Subcutaneous abdominal adipose tissue (tissue), 5 donors: ENCODE results near the gene BCL2.

Source experiments
- H3K27ac ChIP-seq: one replicate; pipeline ENCODE4 v1.7.0; 2013; ENCODE audit warnings: low read depth, mild to moderate bottlenecking, inconsistent platforms, low read length, moderate library complexity
- H3K27me3 ChIP-seq, 5 donors: one replicate each; pipeline ENCODE4 v1.7.0; 2013; ENCODE audit warnings: low read length in 5 of 5, inconsistent platforms in 1 of 5; ENCODE audit not compliant: control insufficient read depth in 5 of 5, insufficient read depth in 4 of 5
- H3K36me3 ChIP-seq, 5 donors: one replicate each; pipeline ENCODE4 v1.7.0; 2013; ENCODE audit warnings: low read length in 5 of 5; ENCODE audit not compliant: control insufficient read depth in 5 of 5, insufficient read depth in 5 of 5
- H3K4me1 ChIP-seq, 5 donors: one replicate each; pipeline ENCODE4 v1.7.0; 2013; ENCODE audit warnings: low read length in 5 of 5, mild to moderate bottlenecking in 3 of 5, moderate library complexity in 1 of 5; ENCODE audit not compliant: control insufficient read depth in 5 of 5, insufficient read depth in 5 of 5
- H3K4me3 ChIP-seq, 5 donors: one replicate each; pipeline ENCODE4 v1.7.0; 2013; ENCODE audit warnings: low read length in 5 of 5, low read depth in 1 of 5
- H3K9ac ChIP-seq, 5 donors: one replicate each; pipeline ENCODE4 v1.7.0; 2013; ENCODE audit warnings: low read length in 5 of 5, mild to moderate bottlenecking in 4 of 5, moderate library complexity in 3 of 5
- H3K9me3 ChIP-seq, 5 donors: one replicate each; pipeline ENCODE4 v1.7.0; 2013; ENCODE audit warnings: low read length in 5 of 5; ENCODE audit not compliant: control insufficient read depth in 5 of 5
- donor health status: healthy.
- donor health status: healthy.
- donor health status: healthy.
- donor health status: healthy.
- donor health status: healthy.

The BCL2 gene

GRCh38 chr18:63189041-63189440, 130.5 kb downstream of the BCL2 start:
- Histone ChIP-seq H3K4me1 (peaks cover 0 to 20% (median 7%) of the 10 kb centered on the region in 5 donors), H3K9ac (no peak overlapping the region), H3K36me3 (no peaks in the 10 kb centered on the region), H3K27ac (peak overlapping the region; percentile 9), H3K9me3 (no peaks in the 10 kb centered on the region), H3K4me3 (no peak overlapping the region), H3K27me3 (no peaks in the 10 kb centered on the region)

- H3K36me3 ChIP-seq = no peaks in the 10 kb centered on the region
- H3K27ac ChIP-seq = no peak overlapping the region
- peaks cover 0 to 29% (median 14%) of the 10 kb centered on the region in 5 donors for H3K4me1 ChIP-seq
- no peak overlapping the region for H3K9ac ChIP-seq
- no peak overlapping the region for H3K4me3 ChIP-seq
- H3K27me3 ChIP-seq = no peaks in the 10 kb centered on the region
- no peaks in the 10 kb centered on the region for H3K9me3 ChIP-seq
Measured at GRCh38 chr18:63187791-63188460, 131.6 kb downstream of the BCL2 start.

GRCh38 chr18:63187223-63187574, 132.4 kb downstream of the BCL2 start:
- Histone ChIP-seq H3K4me1 (peaks cover 3 to 36% (median 16%) of the 10 kb centered on the region in 5 donors), H3K4me3 (no peak overlapping the region), H3K9me3 (no peaks in the 10 kb centered on the region), H3K36me3 (no peaks in the 10 kb centered on the region), H3K9ac (peak overlapping the region in 1 of 5 donors; percentile 2), H3K27ac (no peak overlapping the region), H3K27me3 (no peaks in the 10 kb centered on the region)

GRCh38 chr18:63186520-63187222, 132.9 kb downstream of the BCL2 start:
- Histone ChIP-seq H3K9ac (peak overlapping the region in 1 of 5 donors; percentile 2), H3K27ac (no peak overlapping the region), H3K4me1 (peaks cover 6 to 41% (median 21%) of the 10 kb centered on the region in 5 donors), H3K36me3 (no peaks in the 10 kb centered on the region), H3K27me3 (no peaks in the 10 kb centered on the region), H3K9me3 (no peaks in the 10 kb centered on the region), H3K4me3 (no peak overlapping the region)

GRCh38 chr18:63185984-63186383, 133.6 kb downstream of the BCL2 start:
- no peak overlapping the region for H3K27ac ChIP-seq
- peaks cover 8 to 45% (median 28%) of the 10 kb centered on the region in 5 donors for H3K4me1 ChIP-seq
- H3K9ac ChIP-seq = no peak overlapping the region
- no peak overlapping the region for H3K4me3 ChIP-seq
- no peaks in the 10 kb centered on the region for H3K36me3 ChIP-seq
- no peaks in the 10 kb centered on the region for H3K27me3 ChIP-seq
- H3K9me3 ChIP-seq = no peaks in the 10 kb centered on the region

GRCh38 chr18:63183952-63184770, 135.4 kb downstream of the BCL2 start:
- H3K4me1 ChIP-seq = peaks cover 8 to 56% (median 37%) of the 10 kb centered on the region in 5 donors
- no peak overlapping the region for H3K27ac ChIP-seq
- no peaks in the 10 kb centered on the region for H3K36me3 ChIP-seq
- H3K27me3 ChIP-seq = no peaks in the 10 kb centered on the region
- H3K9ac ChIP-seq = no peak overlapping the region
- H3K9me3 ChIP-seq = no peaks in the 10 kb centered on the region
- H3K4me3 ChIP-seq = no peak overlapping the region

GRCh38 chr18:63183378-63183777, 136.2 kb downstream of the BCL2 start:
- peaks cover 14 to 64% (median 45%) of the 10 kb centered on the region in 5 donors for H3K4me1 ChIP-seq
- H3K9ac ChIP-seq = no peak overlapping the region
- H3K4me3 ChIP-seq = no peak overlapping the region
- no peaks in the 10 kb centered on the region for H3K27me3 ChIP-seq
- H3K9me3 ChIP-seq = no peaks in the 10 kb centered on the region
- H3K36me3 ChIP-seq = no peaks in the 10 kb centered on the region
- H3K27ac ChIP-seq = no peak overlapping the region

GRCh38 chr18:63182861-63183260, 136.7 kb downstream of the BCL2 start:
- Histone ChIP-seq H3K27ac (no peak overlapping the region), H3K27me3 (no peaks in the 10 kb centered on the region), H3K4me1 (peaks cover 14 to 64% (median 50%) of the 10 kb centered on the region in 5 donors), H3K9ac (no peak overlapping the region), H3K36me3 (no peaks in the 10 kb centered on the region), H3K4me3 (no peak overlapping the region), H3K9me3 (no peaks in the 10 kb centered on the region)

- H3K27ac ChIP-seq = no peak overlapping the region
Measured at GRCh38 chr18:63182310-63182772, 137.2 kb downstream of the BCL2 start.

More at GRCh38 chr18:63182310-63182772, 137.2 kb downstream of the BCL2 start:
- Histone ChIP-seq H3K36me3 (no peaks in the 10 kb centered on the region), H3K9me3 (no peaks in the 10 kb centered on the region), H3K4me3 (no peak overlapping the region), H3K27me3 (no peaks in the 10 kb centered on the region), H3K9ac (no peak overlapping the region), H3K4me1 (peaks cover 14 to 64% (median 46%) of the 10 kb centered on the region in 5 donors)
